Left lobe of liver (tissue), 2 donors: ENCODE results near the gene FYN. TPM values are rescaled to one million over a fixed set of nuclear protein-coding genes. Genes with fewer than 3 reads are reported as not detected.

Experiments used
- ATAC-seq: fragments of 200-7000 bp; cut with Tn5 transposase; one replicate; pipeline ENCODE4 v1.9.1; 2020; ENCODE audit warnings: mild to moderate bottlenecking, moderate library complexity
- DNase-seq: peaks from one replicate; pipeline ENCODE4 v3.0.0-alpha.2; 2020; ENCODE audit warnings: low spot score
- total RNA-seq: library from RNA; stranded (reverse); gene quantifications from one replicate; pipeline ENCODE4 v1.2.1, GENCODE V29; 2021
- donor health status: DM: no; HTN: no; CAD: no; lungs with moderate emphysema.
- donor health status: DM: no; HTN: yes; CAD: no.

FYN gene
- total RNA-seq, 1 donor from 2014 or later = 30.0 TPM

GRCh38 chr6:111854683-111855082 lies 18.6 kb downstream of the FYN start:
- ATAC-seq = no peak

GRCh38 chr6:111852725-111853124 lies 20.5 kb downstream of the FYN start:
- ATAC-seq (no peak), DNase-seq (no peak)

More at GRCh38 chr6:111854683-111855082, 18.6 kb downstream of the FYN start:
- no peak for DNase-seq

GRCh38 chr6:111850295-111850937 lies 22.8 kb downstream of the FYN start:
- DNase-seq = no peak

GRCh38 chr6:111849298-111849697 lies 24.0 kb downstream of the FYN start:
- DNase-seq (no peak), ATAC-seq (no peak)

More at GRCh38 chr6:111850295-111850937, 22.8 kb downstream of the FYN start:
- ATAC-seq = no peak

- ATAC-seq (no peak), DNase-seq (no peak)
Observed at GRCh38 chr6:111848262-111848812, 24.9 kb downstream of the FYN start.

GRCh38 chr6:111846492-111847409 lies 26.5 kb downstream of the FYN start:
- ATAC-seq = no peak
- DNase-seq = no peak

- no peak for ATAC-seq
- DNase-seq = no peak
Observed at GRCh38 chr6:111846066-111846465, 27.2 kb downstream of the FYN start.

DNA sequence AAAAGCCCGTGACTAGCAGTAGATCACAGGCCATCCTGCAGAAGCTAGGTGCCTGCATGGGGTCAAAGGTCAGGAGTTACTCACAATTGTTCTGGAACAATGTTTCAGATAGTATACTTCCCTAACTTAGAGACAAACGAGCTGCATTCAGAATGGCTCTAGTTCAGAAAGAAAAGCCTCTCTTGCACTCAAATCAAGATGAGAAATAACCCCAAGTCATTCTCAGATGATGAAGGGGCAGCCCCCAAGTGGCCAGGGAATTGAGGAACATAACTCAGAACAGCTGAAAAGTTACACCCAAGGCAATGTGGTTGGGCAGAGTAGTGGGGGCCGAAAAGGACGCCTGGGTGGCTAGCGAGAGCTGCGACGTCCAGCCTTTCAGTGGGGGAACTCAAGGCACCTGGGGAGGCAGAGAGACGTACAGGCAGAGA lies 27.8 kb downstream of the FYN start:
- DNase-seq (no peak), ATAC-seq (peak; percentile 26)

DNA sequence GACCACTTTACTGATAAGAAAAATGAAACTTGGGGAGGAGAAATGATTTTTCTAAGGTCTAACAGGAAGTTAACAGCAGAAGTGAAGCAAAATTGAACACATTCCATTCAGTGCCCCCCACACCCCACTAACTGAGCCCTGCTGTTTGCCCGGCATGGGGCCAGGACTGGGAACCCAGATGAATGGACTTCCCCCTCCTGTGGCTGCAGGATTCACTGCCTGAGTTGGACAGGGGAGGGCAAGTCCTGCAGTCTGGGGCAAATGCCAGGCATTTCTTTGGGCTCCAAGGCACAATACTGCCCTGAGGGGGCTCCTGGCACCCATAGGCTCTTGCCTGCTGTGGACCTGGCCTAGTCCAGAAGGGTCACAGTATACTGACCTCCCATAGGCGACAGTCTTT lies 28.3 kb downstream of the FYN start:
- DNase-seq = no peak

DNA sequence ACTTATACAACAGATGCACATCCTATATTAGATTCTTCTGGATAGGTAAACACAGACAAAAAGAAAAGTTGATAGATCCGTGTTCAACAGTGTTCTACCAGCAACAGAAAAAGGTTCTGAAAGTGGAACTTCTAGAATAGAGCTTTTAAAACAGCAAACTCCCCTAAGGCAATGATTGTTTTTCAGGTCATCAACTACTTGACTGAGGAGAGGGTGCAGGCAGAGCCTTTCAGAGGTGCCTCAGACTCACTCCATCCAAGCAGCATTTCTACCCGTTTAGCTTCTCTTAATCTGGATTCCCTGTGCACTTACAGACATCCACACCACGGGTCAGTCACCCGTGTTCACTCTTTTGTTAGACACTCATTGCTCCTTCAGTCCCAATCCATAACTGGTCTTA lies 28.9 kb downstream of the FYN start:
- ATAC-seq = no peak

More for the DNA sequence above, 28.3 kb downstream of the FYN start:
- no peak for ATAC-seq

DNA sequence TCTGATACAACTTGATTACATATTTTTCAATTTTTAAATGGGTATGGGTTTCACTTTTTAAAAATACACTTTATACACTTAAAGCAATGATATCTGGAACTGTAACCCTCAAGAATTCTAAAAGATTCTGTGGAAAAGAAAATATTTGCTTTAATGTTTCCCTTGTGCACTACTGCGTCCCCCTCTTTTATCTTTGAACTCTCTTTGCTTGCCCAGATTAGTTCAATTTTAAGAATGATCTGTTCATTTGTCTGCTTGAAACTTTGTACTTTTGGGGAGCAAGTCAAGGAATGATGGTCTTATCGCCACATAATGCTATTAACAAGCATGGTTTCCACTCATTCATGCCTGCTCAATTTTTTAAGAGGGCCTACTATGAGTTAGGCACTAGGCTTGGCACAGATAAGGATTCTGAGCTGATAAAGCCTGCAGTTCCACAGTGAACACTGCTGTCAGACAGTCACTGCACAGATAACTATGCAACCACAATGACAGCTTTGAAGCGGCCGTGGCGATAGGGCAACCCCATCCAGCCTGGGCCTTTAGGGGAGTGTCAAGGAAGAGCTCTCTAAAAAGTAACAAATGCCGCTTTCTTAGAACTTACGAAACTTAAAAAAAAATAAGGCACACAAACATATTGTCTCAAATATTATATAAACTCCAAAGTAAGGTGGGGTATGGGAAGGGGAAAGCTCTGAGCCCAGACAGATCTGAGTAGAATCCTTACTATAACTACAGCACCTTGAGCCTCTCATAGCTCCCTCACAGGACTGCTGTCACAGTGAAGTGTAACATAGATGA lies 29.7 kb downstream of the FYN start:
- DNase-seq (no peak), ATAC-seq (no peak)

More for the DNA sequence above, 28.9 kb downstream of the FYN start:
- DNase-seq = no peak

DNA sequence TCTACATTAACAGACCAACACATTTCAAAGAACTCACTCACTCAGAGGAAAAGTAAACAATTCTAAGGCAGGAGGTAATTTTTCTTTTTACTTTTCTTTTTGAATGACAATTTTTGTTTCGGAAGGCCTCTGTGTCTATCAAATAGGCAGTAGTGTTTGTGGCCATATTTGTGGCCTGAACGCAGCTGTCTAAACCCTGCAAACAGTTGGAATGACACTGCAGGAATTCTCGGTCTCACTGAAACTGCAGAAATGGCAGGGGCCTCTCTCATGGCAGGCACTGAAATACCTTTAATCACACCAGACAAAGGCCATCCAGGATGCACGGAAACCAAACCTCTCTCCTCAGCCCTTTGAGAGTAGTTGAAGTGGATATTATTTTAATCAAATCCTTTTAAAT lies 30.4 kb downstream of the FYN start:
- DNase-seq (no peak), ATAC-seq (no peak)

- no peak for DNase-seq
- no peak for ATAC-seq
Observed at GRCh38 chr6:111842271-111842822, 30.9 kb downstream of the FYN start.

GRCh38 chr6:111841822-111842221 lies 31.4 kb downstream of the FYN start:
- no peak for DNase-seq
- no peak for ATAC-seq

GRCh38 chr6:111840803-111841202 lies 32.4 kb downstream of the FYN start:
- no peak for DNase-seq
- ATAC-seq = no peak

- ATAC-seq (no peak), DNase-seq (no peak)
Observed at GRCh38 chr6:111838749-111839484, 34.3 kb downstream of the FYN start.

DNA sequence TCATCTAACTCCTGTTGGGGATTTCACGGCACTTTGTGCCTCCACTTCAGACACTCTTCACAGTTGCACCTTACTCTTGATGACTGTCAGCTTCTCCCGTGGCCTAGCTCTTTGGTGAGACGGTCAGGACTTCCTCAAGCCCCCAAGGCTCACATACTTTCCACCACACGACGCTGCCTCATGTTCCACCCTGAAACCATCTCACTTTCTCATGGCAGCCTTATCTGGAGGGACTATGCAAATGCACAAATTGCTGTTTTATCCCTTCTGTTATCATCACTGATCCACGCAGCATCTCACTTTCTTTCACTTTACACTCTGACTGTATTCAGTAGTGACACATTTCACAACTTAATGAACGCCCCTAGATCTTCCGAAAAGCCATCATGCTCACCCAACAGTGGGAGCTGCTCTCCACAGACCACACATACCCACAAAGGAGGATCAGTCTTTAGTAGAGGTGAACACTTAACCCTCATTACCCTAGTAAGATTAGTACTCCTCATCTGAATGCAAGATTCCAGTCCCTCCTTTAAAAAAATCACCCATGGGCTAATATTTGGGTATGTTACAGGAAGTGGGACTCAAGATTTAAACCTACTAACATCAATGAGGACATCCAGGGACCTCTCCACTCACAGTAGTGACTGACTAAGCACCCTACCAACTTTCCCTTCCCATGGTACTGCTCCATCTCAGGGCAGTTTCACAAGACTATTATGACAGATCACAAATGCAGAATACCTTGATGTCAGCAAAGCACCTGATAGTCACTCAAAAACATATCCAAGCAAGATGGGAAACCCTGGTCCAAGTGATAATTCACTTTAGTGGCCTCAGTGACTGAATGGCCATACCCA lies 35.4 kb downstream of the FYN start:
- DNase-seq (no peak), ATAC-seq (no peak)

DNA sequence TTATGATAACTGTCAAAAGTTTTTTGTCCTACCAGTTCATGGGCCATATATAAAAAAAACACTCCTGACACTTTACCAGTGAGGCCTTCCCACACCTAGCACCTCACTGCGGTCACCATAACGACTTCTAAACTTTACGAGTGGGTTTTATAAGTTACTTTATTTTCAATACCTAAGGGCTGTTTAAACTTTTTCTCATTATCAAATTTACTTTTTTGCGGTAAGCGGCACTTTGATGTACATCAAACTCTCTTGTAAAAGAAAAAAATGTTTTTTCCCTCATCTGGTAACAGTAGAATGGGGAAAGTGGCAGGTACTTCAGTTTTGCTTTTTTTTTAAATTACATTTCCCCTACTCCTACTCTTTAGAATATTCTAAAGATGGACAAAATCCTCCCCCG lies 36.2 kb downstream of the FYN start:
- ATAC-seq = no peak

GRCh38 chr6:111835807-111836206 lies 37.4 kb downstream of the FYN start:
- no peak for DNase-seq
- no peak for ATAC-seq

More for the DNA sequence above, 36.2 kb downstream of the FYN start:
- no peak for DNase-seq
